ENCODE data around the gene TRAF2.

DNA sequence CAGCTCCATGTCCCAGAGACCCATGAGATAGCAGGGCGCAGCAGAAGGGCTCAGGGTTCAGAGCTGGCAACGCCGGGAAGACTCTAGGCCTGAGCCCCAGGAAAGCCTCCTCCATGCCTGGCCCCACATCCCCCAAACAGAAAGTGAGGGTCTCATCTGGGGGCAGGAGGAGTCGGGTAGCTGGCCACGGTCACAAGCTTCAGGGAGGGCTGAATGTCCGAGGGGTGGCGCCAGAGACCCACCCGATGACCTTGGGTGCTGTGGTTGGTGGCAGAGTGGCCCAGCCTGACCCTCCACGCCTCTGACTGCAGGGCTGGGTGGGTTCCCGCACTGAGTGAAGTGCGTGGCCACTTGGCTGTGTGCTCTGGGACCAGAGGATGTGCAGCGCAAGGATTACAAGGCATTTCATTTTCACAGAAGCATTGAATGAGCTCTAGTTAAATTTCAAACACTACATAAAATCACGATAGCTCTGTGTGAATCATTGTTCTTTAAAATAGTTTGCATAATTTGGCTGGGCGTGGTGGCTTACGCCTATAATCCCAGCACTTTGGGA, 61.7 kb downstream of the TRAF2 start:
- TF ChIP-seq, protein P1, sequence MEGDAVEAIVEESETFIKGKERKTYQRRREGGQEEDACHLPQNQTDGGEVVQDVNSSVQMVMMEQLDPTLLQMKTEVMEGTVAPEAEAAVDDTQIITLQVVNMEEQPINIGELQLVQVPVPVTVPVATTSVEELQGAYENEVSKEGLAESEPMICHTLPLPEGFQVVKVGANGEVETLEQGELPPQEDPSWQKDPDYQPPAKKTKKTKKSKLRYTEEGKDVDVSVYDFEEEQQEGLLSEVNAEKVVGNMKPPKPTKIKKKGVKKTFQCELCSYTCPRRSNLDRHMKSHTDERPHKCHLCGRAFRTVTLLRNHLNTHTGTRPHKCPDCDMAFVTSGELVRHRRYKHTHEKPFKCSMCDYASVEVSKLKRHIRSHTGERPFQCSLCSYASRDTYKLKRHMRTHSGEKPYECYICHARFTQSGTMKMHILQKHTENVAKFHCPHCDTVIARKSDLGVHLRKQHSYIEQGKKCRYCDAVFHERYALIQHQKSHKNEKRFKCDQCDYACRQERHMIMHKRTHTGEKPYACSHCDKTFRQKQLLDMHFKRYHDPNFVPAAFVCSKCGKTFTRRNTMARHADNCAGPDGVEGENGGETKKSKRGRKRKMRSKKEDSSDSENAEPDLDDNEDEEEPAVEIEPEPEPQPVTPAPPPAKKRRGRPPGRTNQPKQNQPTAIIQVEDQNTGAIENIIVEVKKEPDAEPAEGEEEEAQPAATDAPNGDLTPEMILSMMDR (conservative IDR thresholded peaks at IDR 0.05; ENCODE audit: low read depth, low read length): peak; percentile 43
- no peak for TF ChIP-seq EZH2 (IDR thresholded peaks at IDR 0.05; ENCODE audit: borderline replicate concordance, low read depth, low read length, poor library complexity, severe bottlenecking)
